HG02973 (cell line): Measurements from ENCODE around the gene CLN5.
"Not testable (repeated sequence)": the region's sequence is repeated elsewhere in the genome, so short reads cannot be mapped to it uniquely, and the experiment has no call there.

Experiments
- ATAC-seq: cut with Tn5 transposase; IDR thresholded peaks from one replicate; pipeline ENCODE4 v1.9.1; 2021; ENCODE audit warnings: moderate library complexity; ENCODE audit not compliant: unreplicated experiment

Gene CLN5

DNA sequence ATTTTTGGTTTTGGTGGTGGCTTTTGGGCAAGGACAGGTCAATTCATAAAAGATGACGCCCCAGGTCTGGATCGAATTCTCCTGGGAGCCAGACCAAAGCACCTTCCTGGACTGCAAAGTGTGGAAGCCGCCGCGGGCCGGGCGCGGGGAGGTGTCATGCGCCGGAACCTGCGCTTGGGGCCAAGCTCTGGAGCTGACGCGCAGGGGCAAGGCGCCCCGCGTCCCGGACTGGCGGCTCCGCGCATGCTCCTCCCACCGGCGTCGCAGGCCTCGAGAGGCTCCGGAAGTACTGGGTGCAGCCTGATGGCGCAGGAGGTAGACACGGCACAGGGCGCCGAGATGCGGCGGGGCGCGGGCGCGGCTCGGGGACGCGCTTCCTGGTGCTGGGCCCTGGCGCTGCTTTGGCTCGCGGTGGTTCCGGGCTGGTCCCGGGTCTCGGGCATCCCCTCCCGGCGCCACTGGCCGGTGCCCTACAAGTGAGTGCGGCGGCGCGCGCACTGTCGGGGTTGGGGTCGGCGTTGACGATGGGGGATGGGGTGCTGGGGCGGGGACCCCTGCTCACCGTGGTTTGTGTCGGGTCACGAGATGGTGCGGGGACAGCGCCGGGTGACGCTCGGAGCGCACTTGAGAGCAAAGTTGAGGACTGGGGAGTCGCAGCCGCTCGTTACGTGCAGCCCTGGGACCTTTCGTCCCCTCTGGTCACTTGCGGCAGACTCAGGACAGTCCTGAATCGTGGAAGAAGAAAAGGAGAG, at the start of gene CLN5:
CLN5 (plus strand) TSS at position 286 of the 752 bp plus-strand sequence; CDS start at position 304, 18 bp downstream.
- peak; percentile 91 for ATAC-seq

DNA sequence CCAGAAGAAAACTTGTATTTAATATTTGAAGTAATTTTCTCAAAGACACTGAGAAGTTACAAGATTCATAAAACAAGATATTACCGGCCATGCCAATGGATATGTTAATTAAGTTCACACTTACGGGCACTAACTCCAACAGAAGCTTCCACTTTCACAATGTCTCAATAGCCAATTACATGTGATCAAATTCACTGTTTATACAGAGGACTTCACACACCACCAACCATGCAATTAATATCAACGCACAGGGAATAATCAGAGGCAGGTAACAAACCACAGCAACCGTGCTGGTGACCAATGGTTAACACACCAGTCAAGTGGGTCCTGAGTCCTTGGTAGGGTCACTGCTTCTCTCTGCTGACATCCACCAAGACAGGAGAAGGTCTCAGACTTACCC, 49.5 kb upstream of the CLN5 start:
- no peak for ATAC-seq

DNA sequence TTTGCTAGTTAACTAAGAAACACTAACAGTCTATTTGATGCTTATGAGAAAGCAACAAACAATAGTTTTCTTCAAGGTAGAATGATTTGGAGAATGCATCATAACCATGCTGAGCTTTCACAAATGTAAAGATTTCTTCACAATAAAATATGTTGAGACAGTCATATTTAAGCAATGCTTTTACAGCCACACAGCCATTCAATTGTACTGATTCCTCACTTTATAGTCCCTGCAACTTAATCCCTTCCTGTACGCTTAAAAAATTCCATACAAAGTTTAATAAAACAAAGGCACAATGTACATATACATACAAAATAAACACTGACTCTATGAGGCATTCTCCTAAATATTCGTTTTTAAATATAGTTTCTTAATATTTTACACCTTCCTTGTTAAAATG, 48.2 kb upstream of the CLN5 start:
- ATAC-seq, result no peak

DNA sequence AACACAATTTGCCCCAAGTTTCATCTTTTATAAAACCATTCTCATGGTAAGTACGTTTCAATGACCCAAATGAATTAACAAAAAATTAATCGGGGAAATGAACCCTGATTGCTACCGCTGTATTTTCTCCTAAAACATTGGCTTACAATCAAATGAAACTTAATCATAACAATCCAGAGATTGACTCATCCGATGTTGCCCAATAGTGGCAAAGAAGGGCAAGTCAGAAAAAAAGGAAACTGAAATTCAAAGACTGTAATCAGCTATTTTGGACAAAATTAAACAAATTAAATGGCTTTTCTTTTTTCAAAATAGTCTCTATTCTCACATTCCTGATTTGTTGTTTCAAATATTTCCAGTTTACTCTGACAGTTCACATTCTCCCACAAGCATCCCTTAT, 47.4 kb upstream of the CLN5 start:
- ATAC-seq, result no peak

DNA sequence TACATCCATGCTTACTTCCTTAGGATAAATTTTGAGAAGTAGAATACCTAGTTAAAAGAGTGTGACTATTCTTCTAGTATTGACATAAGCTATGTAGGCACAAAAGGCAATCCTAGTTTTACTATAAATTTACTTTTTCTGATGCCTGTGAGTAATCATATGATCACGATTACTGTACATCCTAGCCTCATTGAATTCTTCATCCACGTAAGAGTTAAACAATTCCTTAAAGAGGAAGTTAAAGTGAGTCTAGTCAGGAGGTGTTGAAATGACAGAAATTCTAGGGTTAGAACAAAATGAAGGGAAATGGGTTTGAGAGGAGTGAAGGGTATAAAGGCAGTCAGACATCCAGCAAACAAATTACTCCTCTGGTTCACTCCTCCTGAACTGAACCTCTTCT, 43.7 kb upstream of the CLN5 start, which contains the start of gene ACOD1:
ACOD1 (plus strand) TSS at position 363 of the 400 bp plus-strand sequence. CDS start 48 bp downstream, outside the sequence.
- no peak for ATAC-seq

DNA sequence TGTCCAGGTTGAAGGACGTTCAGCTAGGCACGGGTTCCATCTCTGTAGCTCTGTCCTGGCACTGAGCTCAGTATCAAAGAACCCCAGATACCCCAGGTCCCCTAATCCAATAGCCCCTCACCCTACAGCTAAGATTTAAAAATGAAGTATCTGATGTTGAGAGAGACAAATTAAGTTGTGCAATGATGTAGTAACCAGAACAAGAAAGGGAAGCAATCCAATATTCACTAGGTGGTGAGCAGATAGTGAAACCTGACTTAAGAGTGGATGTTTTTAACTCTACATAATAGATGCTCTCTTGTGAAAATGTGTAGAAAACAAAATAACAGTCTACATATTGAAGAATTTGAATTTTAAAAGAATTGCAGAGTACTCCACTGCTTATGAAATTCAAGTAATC, 41.8 kb upstream of the CLN5 start:
- ATAC-seq, result no peak

DNA sequence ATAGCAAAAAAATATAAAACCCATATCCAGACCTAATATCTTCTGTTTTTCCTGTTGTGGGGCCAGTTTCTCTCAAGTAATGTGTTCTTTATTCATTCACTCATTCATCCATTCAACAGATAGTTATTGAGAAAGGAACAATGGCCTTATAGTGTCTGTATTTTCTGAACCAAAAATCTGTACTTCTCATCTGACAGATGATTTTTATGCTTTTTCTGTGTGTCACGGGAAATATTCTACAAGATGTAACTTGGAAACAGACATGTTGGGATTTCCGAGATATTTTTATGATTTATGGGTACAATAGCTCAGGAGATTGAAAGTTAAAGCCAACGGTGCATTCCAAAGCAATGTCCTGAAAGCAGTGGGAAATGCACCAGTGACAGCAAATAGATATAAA, 37.9 kb upstream of the CLN5 start:
- ATAC-seq, result no peak

DNA sequence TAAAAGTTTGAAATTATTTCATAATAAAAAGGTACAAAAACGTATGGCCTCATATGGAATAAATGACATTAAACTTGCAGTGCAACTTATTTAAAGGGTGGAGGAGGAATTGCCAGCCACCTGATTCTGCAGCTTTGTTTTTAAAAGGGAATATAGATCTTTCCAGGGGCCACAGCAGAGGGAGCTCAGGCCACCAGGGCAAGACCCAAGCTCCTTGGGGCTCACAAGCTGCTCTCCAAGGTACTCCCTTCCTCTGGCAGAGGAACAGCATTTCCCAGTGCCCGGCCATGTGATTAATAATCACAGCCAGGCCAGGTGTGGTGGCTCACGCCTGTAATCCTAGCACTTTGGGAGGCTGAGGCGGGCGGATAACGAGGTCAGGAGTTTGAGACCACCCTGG, 37.3 kb upstream of the CLN5 start:
- no peak for ATAC-seq

DNA sequence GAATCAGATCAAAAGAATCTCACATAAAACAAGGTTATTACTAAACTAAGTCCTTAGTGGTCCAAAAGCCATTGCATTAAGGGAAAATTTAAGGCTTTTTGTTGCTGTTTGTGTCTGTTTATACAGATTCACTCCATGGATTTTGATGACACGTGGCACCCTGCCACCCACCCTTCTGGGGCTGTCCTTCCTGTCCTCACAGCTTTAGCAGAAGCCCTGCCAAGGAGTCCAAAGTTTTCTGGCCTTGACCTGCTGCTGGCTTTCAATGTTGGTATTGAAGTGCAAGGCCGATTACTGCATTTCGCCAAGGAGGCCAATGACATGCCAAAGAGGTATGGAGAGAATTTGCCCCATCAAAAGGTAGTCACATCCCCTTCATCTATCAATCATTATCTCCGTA, 36.7 kb upstream of the CLN5 start:
- no peak for ATAC-seq

DNA sequence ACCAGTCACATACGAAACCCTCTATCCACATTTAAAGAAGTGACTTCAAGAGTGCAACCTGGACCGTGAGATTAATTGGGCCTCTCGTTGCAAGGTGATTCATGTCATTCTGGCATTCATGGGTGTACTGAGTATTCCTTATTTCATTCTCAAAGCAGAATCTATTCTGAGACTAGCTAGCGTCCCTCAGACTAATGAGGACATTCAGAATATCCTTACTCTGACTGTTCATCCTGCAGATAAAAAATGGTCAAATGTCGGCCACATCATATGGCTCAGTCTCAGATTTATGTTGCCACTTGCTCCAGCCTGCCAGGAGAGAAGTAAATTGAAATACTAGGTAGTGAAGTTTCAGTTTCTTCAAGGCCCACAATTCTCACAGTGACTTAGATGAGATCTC, 36.2 kb upstream of the CLN5 start:
- no peak for ATAC-seq

DNA sequence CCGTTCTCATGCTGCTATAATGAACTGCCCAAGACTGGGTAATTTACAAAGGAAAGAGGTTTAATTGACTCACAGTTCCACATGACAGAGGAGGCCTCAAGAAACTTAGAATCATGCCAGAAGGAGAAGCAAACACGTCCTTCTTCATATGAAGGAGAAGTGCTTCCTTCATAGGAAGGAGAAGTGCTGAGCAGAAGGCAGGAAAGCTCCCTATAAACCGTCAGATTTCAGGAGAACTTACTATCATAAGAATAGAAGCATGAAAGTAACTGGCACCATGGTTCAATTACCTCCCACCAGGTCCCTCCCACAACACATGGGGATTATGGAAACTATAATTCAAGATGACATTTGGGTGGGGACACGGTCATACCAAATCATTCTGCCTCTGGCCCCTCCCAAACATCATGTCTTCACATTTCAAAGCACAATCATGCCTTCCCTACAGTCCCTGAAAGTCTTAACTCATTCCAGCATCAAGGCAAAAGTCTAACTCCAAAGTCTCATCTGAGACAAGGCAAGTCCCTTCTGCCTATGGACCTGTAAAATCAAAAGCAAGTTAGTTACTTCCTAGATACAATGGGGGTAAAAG, 32.9 kb upstream of the CLN5 start:
- ATAC-seq, result no peak

DNA sequence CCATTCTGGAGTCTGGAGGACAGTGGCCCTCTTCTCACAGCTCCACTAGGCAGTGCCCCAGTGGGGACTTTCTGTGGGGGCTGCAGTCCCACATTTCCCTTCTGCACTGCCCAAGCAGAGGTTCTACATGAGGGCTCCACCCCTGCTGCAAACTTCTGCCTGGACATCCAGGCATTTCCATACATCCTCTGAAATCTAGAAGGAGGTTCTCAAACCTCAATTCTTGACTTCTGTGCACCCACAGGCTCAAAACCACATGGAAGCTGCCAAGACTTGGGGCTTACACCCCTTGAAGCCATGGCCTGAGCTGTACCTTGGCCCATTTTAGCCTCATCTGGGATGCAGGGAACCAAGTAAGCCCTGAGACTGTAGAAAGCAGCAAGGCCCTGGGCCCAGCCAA, 32.1 kb upstream of the CLN5 start:
- not testable (repeated sequence) for ATAC-seq

DNA sequence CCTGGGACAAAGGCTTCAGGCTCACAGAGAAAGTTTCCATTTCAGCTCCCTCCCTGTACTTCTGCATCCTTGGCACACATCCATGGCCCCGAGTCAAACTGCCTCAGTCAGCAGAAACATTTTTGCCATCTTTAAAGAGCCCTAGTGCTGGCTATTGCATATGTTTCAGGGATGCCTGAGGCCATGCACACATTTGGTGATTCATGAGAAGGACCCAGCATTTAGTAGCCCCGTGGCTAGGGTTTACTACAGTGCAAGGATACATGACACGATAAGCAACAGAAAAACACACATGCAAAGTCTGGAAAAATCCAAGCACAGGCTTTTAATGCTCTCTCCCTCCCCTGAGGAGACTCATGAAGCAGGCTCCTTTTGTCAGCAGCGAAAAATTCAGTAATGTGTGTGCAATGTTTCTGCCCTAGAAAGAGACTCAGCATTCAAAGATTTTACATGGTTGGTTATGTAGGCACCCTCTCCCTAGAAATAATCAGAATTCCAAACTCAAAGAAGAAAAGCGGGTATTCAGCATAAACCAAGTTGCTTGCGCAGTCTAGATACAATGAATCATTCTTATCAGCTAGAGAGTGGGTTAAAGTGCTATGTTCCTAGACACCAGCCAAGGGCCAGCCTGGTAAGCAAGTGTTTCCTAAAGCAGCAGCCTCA, 26.0 kb upstream of the CLN5 start:
- ATAC-seq, result no peak

DNA sequence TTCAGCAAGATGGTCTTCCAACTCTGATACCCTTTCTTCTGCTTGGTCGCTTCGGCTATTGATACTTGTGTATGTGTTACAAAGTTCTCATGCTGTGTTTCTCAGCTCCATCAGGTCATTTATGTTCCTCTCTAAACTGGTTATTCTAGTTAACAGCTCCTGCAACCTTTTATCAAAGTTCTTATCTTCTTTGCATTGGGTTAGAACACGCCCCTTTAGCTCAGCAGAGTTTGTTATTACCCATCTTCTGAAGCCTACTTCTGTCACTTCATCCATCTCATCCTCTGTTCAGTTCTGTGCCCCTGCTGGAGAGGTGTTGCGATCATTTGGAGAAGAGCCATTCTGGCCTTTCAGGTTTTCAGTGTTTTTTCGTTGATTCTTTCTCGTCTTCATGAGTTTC, 24.9 kb upstream of the CLN5 start:
- no peak for ATAC-seq

DNA sequence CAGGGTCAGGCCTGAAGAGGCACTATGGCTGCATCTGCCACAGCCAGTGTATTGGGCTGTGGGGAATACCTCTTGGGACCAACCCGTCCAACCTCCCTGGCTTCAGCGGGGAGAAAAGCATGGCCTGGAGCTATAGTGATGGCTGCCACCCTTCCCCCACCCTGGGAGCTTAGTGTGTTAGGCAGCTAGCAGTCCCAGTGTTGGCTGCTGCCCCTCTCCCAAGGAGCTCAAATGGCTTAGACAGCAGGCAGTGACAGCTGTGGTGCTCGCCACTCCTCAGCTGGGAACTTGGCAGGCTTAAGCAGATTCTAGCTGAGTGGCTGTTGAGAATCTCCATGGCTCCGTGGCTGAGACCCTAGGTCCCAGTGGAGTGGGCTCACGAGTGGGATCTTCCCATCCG, 23.8 kb upstream of the CLN5 start:
- ATAC-seq, result no peak

DNA sequence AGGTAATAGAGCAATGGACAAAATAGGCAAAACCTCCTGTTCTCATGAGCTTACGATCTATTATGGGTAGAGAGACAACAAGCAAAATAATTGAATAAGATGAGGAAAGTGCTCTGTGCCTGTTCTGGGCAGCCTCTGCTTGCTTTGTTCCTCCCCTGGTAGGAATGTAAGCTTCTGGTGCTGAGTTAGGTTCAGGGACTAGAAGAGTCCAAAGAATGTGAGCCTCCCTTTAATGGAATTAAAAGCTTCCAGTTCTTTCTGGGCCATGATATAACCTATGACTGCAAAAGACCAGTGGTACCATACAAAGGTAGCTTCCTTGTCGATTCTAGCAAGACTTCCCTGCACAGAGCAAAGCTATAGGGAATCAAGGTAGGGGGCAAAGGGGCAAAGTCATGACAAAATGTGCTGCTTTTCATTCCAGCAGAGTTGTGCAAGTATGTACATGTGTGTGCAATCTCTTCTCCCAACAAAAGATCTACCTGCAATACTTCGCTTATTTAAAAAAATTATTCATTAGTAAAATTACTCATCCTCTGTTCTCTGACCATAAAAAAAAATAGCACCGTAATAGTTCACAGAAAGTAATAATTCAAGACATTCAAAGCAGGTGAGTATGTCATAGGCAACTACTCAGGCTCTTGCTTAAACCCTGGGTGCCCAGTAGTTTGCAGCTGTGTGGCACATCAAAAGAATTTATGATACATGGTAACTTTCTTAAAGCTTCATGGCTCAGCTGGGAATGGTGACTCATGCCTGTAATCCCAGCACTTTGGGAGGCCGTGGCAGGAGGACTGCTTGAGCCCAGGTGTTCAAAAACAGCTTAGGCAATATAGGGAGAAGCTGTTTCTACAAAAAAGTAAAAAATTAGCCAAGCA, 22.2 kb upstream of the CLN5 start:
- no peak for ATAC-seq

DNA sequence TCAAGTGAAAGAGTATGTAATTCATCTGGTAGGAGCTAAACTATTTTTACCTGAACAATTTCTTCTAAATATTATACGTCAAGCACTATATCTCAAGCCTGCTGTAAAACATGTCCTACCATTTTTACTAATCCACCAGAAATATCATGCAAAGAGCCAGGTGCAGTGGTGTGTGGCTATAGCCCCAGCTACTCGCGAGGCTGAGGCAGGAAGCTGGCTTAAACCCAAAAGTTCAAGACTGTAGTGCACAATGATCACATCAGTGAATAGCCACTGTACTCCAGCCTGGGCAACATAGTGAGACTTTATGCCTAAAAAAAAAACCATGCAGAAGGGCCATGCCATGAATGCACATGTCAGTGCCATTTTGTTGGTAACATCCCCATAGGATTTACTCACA, 20.7 kb upstream of the CLN5 start:
- no peak for ATAC-seq

DNA sequence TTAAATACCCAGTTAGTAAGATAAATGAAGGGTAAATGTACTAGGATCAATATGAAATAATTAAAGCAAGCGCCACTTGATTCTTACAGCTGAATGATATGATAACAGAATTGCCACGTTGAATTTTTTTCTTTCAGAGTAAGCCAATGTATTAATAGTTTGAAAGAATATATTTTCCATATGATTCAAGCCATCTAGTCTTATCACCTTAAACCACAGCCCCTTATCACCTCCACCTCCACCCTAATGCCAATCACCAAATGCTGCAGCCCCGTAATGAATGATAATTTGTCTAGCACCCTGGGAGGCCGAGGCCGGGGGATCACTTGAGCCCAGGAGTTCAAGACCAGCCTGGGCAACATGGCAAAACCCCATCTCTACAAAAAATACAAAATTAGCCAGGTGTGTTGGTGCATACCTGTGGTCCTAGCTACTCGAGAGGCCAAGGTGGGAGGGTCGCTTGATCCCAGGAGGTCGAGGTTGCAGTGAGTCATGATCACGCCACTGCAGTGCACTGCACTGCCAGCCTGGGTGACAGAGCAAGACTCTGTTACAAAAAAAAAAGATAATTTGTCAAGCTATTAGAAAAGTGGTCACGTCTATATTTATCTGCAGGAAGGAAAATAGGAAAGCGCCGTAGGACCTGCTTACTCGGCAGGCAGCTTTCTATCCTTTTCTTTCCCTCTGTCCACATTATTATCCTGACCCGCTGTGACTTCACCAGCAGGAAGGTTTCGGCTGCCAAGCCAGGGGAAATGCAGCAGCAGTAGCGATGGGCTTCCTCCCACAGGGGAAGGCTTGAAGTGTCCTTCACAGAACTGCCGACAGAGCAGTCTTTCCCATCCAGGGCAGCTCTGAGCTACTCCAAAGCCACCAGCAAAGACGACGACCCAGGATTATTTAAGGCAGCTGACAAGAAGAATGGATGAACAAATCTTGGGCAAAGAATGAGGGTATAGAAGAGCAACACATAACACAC, 19.7 kb upstream of the CLN5 start:
- no peak for ATAC-seq

DNA sequence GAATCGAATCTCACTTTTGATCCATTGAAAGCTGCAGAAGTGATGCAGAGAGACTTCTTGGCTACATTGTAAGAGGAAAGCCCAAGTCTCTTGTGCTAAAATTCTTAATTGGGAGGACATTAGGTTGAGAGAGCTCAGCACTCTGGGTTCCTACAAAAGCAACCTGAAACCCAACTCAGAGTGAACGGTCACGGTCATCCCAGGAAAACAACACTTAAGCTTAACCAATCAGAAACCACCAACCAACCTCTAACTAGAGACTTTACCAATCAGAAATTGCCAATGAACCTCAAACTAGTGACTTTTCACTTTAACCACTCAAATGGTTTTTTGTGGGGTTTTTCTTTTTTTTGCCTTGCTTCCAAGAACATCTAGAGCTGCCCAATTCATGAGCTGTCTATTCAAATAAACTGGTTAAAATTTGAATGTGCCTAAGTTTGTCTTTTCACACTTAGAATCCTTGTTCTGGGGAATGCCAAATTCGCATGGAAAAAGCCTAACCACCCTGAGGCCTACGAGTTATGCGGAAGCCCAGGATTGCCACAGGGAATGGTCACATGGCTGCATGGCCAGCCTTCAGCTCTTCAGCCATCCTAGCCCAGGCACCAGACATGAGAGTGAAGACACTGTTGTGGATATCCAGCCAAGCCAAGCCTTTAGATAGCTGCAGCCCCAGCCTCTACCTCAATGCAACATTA, 17.8 kb upstream of the CLN5 start:
- ATAC-seq, result no peak

DNA sequence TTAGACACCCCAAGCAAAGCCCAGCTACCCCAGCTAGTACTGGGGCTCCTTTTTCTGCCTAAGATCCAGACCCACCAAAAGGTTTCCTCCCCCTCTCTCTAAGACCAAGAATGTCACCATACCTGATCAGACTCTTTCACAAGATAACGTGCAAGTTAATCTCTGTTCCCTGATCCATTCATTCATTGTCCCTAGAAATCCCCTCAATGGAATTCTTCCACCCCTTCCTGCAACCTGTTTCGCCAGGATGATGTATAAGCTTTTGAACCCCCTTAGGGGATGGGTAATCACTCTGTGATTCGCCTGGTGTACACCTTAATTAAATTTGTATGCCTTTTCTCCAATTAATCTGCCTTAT, 17.3 kb upstream of the CLN5 start:
- no peak for ATAC-seq
